Caco-2 (cell line): ENCODE results near the gene SPTBN1. TPM values are rescaled to one million over a fixed set of nuclear protein-coding genes. Genes with fewer than 3 reads are reported as not detected.

ENCODE experiments used
- BruUV-seq: library from RNA; stranded (reverse); fragments of 400-500 nt; replicated peaks from 2 replicates; lab custom pipeline; 2021; lab: Mats Ljungman, UMichigan
- CTCF ChIA-PET: fragments of 300-600 bp; sonication (Branson Sonifier 250); formaldehyde crosslinking; loops from one replicate; lab custom pipeline; 2022; ENCODE audit warnings: antibody characterized with exemption; lab: Charles Lee
- POLR2A ChIA-PET: fragments of 300-600 bp; sonication (Branson Sonifier 250); formaldehyde crosslinking; loops from one replicate; lab custom pipeline; 2022; ENCODE audit warnings: antibody characterized with exemption; lab: Charles Lee
- DNase-seq, 2 experiments: peaks; one replicate each; pipeline versions ENCODE4 v3.0.0 to v3.0.0-alpha.2; 2020 to 2022
- H3K27me3 ChIP-seq: replicated peaks from 2 replicates; pipeline ENCODE4 v1.6.0; 2011; ENCODE audit warnings: low read length; ENCODE audit not compliant: control insufficient read depth, insufficient read depth
- H3K36me3 ChIP-seq: 2 replicates; pipeline ENCODE4 v1.5.1; 2011; ENCODE audit warnings: low read length; ENCODE audit not compliant: control insufficient read depth, insufficient read depth
- H3K4me1 ChIP-seq: fragments of 250-450 bp; sonication (Bioruptor Pico); 2 replicates; pipeline ENCODE4 v1.5.1; 2020; ENCODE audit warnings: mild to moderate bottlenecking
- H3K4me3 ChIP-seq: 2 replicates; pipeline ENCODE4 v1.5.1; 2011; ENCODE audit warnings: low read depth, mild to moderate bottlenecking, control low read depth, low read length
- H3K9me3 ChIP-seq: fragments of 250-450 bp; sonication (Bioruptor Pico); 2 replicates; pipeline ENCODE4 v1.5.1; 2020; ENCODE audit warnings: mild to moderate bottlenecking, moderate library complexity
- H3K27ac Mint-ChIP-seq: one replicate; pipeline ENCODE4 v1.8.0; 2022; ENCODE audit warnings: mixed read lengths; ENCODE audit not compliant: unreplicated experiment
- H3K27me3 Mint-ChIP-seq: one replicate; pipeline ENCODE4 v1.8.0; 2022; ENCODE audit warnings: mixed read lengths; ENCODE audit not compliant: insufficient read depth, unreplicated experiment
- H3K36me3 Mint-ChIP-seq: one replicate; pipeline ENCODE4 v1.8.0; 2022; ENCODE audit warnings: mild to moderate bottlenecking, mixed read lengths; ENCODE audit not compliant: insufficient read depth, unreplicated experiment
- H3K4me1 Mint-ChIP-seq: one replicate; pipeline ENCODE4 v1.8.0; 2022; ENCODE audit warnings: low read depth, mixed read lengths; ENCODE audit not compliant: unreplicated experiment
- H3K4me3 Mint-ChIP-seq: one replicate; pipeline ENCODE4 v1.8.0; 2022; ENCODE audit warnings: mild to moderate bottlenecking, moderate library complexity, mixed read lengths; ENCODE audit not compliant: unreplicated experiment
- H3K9me3 Mint-ChIP-seq: one replicate; pipeline ENCODE4 v1.8.0; 2022; ENCODE audit warnings: mixed read lengths; ENCODE audit not compliant: unreplicated experiment
- intact Hi-C: fragments of 100-400 bp; cut with micrococcal nuclease; formaldehyde crosslinking; loops from one replicate; pipeline ENCODE4 v1.10.0; 2022; ENCODE audit not compliant: unreplicated experiment
- total RNA-seq: library from RNA; stranded (reverse); gene quantifications from 2 replicates; pipeline ENCODE4 v1.2.3, GENCODE V29; 2022
- TF ChIP-seq, protein P1 (sequence below), 2 experiments: fragments of 200-600 bp in 1 of 2; IDR thresholded peaks; 1 replicate in 1 of 2; 2 replicates in 1 of 2; pipeline versions ENCODE4 v1.5.1 to v1.8.0; 2011 to 2022; ENCODE audit warnings: antibody characterized with exemption in 1 of 2, control low read depth in 1 of 2, inconsistent platforms in 1 of 2, low read depth in 1 of 2, low read length in 1 of 2, mild to moderate bottlenecking in 1 of 2, moderate library complexity in 1 of 2; ENCODE audit not compliant: insufficient read depth in 1 of 2, severe bottlenecking in 1 of 2, unreplicated experiment in 1 of 2

SPTBN1 gene
- total RNA-seq, 1 experiment from 2014 or later: 361 TPM

DNA sequence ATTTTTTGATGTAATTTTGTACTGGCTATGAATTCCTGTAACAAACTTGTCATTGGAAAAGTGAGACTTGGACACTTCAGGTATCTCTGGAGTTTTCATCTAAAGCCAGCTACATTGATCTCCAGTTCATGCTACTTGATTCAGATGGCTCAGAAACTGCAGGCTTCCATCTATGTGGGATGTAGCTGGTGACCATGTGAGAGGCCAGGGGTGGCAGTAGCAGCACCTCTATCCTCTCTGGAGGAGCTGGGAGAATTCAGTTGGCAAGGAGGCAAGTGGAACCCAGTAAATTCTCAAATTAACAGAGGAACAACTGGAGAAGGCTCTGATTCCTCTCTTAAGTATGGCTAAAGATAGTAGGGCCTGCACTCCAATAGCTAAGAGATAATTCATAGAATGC, 10.0 kb upstream of the SPTBN1 start:
- Mint-ChIP-seq H3K27ac (no peak overlapping the region), H3K4me1 (no peaks in the 10 kb centered on the region), H3K9me3 (no peaks in the 10 kb centered on the region), H3K36me3 (no peaks in the 10 kb centered on the region), H3K27me3 (no peaks in the 10 kb centered on the region), H3K4me3 (no peak overlapping the region)
- TF ChIP-seq, protein P1, sequence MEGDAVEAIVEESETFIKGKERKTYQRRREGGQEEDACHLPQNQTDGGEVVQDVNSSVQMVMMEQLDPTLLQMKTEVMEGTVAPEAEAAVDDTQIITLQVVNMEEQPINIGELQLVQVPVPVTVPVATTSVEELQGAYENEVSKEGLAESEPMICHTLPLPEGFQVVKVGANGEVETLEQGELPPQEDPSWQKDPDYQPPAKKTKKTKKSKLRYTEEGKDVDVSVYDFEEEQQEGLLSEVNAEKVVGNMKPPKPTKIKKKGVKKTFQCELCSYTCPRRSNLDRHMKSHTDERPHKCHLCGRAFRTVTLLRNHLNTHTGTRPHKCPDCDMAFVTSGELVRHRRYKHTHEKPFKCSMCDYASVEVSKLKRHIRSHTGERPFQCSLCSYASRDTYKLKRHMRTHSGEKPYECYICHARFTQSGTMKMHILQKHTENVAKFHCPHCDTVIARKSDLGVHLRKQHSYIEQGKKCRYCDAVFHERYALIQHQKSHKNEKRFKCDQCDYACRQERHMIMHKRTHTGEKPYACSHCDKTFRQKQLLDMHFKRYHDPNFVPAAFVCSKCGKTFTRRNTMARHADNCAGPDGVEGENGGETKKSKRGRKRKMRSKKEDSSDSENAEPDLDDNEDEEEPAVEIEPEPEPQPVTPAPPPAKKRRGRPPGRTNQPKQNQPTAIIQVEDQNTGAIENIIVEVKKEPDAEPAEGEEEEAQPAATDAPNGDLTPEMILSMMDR (IDR thresholded peaks at IDR 0.05; ENCODE audit: insufficient read depth in 1 of 2, low read depth in 1 of 2, low read length in 1 of 2, severe bottlenecking in 1 of 2, unreplicated experiment in 1 of 2): no peak
- H3K4me1 ChIP-seq: no peaks in the 10 kb centered on the region
- intact Hi-C loops: no loop called here
- no peak for DNase-seq
- ChIA-PET CTCF (no interaction called here), POLR2A (no interaction called here)
- no peaks in the 10 kb centered on the region for H3K9me3 ChIP-seq
- no peaks in the 10 kb centered on the region for H3K27me3 ChIP-seq
- no peak overlapping the region for H3K4me3 ChIP-seq
- H3K36me3 ChIP-seq: no peaks in the 10 kb centered on the region
- BruUV-seq: no TSS peak

DNA sequence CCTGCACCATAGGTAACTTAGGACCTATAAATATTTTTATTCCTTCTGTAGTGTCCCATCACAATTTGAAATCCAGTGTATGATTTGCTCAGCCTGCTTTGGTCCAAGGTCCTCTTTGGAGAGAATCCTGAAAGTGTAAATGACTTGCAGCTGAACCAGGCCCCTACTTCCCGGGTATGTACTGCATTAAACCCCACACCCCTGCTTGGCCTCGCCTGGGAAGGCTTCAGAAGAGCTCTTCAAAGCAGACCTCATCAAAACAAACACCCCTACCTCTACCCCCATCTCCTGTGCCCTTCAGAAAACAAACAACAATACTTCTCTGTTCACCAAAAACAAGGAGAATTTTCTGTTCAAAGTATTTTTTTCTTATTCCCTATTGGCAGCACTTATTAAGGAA, 9.5 kb upstream of the SPTBN1 start:
- Mint-ChIP-seq H3K9me3 (no peaks in the 10 kb centered on the region), H3K27ac (no peak overlapping the region), H3K36me3 (no peaks in the 10 kb centered on the region), H3K4me3 (no peak overlapping the region), H3K27me3 (no peaks in the 10 kb centered on the region), H3K4me1 (no peaks in the 10 kb centered on the region)
- Histone ChIP-seq H3K4me1 (no peaks in the 10 kb centered on the region), H3K27me3 (no peaks in the 10 kb centered on the region), H3K9me3 (no peaks in the 10 kb centered on the region), H3K36me3 (no peaks in the 10 kb centered on the region), H3K4me3 (no peak overlapping the region)
- intact Hi-C loops: no loop called here
- POLR2A ChIA-PET: no interaction called here
- TF ChIP-seq, protein P1 (IDR thresholded peaks at IDR 0.05; ENCODE audit: insufficient read depth in 1 of 2, low read depth in 1 of 2, low read length in 1 of 2, severe bottlenecking in 1 of 2, unreplicated experiment in 1 of 2): no peak
- no peak for DNase-seq
- BruUV-seq: no TSS peak
- CTCF ChIA-PET: interaction anchor here (0.6 kb wide), 1 partner anchor 270 kb away, joined by 3 read pairs; no protein-coding TSS in a partner anchor

DNA sequence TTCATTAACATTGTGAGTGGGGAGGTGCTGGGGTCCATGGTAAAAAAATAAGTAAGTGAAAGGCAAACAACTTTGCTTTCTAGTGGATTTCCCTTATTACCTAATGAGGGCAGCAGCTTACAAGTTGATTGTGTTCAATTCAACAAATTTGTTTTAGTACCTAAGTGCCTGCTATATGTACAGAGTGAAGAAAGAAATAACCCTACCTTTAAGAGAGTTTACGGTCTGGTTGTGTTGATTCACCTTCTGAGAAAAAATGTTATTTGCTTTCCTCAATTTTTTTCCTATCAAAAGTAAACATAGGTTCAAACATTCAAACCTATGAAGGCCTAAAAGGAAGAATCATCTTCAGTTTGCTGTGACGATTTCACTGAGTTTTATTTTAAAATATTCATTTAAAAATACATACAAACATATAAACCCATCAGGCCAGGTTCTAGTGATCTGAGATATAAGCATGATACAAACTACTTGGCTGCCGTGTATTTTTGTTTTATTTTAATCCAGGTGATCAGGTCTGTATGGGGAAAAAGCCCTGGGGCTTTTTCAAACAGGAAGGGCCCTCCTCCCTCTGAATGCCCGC, 1.5 kb upstream of the SPTBN1 start:
- H3K27me3 Mint-ChIP-seq: no peaks in the 10 kb centered on the region
- TF ChIP-seq, protein P1 (IDR thresholded peaks at IDR 0.05; ENCODE audit: insufficient read depth in 1 of 2, low read depth in 1 of 2, low read length in 1 of 2, severe bottlenecking in 1 of 2, unreplicated experiment in 1 of 2): no peak
- H3K4me3 Mint-ChIP-seq: peak overlapping the region; percentile 85
- POLR2A ChIA-PET: no interaction called here
- no TSS peak for BruUV-seq
- CTCF ChIA-PET: no interaction called here
- Histone ChIP-seq H3K27me3 (no peaks in the 10 kb centered on the region), H3K4me3 (peak overlapping the region; percentile 77), H3K9me3 (no peaks in the 10 kb centered on the region), H3K36me3 (no peaks in the 10 kb centered on the region), H3K4me1 (peaks cover 12% of the 10 kb centered on the region; the same call in 1 of the 2 replicates)
- no peaks in the 10 kb centered on the region for H3K9me3 Mint-ChIP-seq
- no peak for DNase-seq
- intact Hi-C loops: loop anchor here (5.0 kb wide), 3 partner anchors 122 to 337 kb away; partner anchors contain the start of gene ACYP2
- peaks cover 21% of the 10 kb centered on the region for H3K4me1 Mint-ChIP-seq
- H3K27ac Mint-ChIP-seq: peak overlapping the region; percentile 25
- peaks cover 12% of the 10 kb centered on the region for H3K36me3 Mint-ChIP-seq
